Uterus (tissue), 4 donors: Measurements from ENCODE around the gene NAT10. TPM values are rescaled to one million over a fixed set of nuclear protein-coding genes. Genes with fewer than 3 reads are reported as not detected.
"Not testable (repeated sequence)": the region's sequence is repeated elsewhere in the genome, so short reads cannot be mapped to it uniquely, and the experiment has no call there.

ENCODE experiments used
- DNase-seq, 2 donors: peaks; one replicate each; pipeline ENCODE4 v3.0.0-alpha.2; 2019 to 2020
- H3K27ac ChIP-seq, 2 donors: fragments of 200-600 bp; sonication (generic); 1 replicate in 1 of 2; 2 replicates in 1 of 2; pipeline ENCODE4 v1.5.1; 2016 to 2018
- H3K27me3 ChIP-seq, 2 donors: fragments of 200-600 bp; sonication (generic); one replicate each; pipeline ENCODE4 v1.5.1; 2018 to 2019; ENCODE audit warnings: control low read depth in 1 of 2
- H3K36me3 ChIP-seq, 2 donors: fragments of 200-600 bp; sonication (generic); one replicate each; pipeline ENCODE4 v1.5.1; 2019; ENCODE audit warnings: control low read depth in 1 of 2
- H3K4me1 ChIP-seq, 2 donors: fragments of 200-600 bp; sonication (generic); one replicate each; pipeline ENCODE4 v1.5.1; 2018 to 2019; ENCODE audit warnings: control low read depth in 1 of 2
- H3K4me3 ChIP-seq, 2 donors: fragments of 200-600 bp; sonication (generic); 1 replicate in 1 of 2; 2 replicates in 1 of 2; pipeline ENCODE4 v1.5.1; 2018 to 2019; ENCODE audit warnings: mild to moderate bottlenecking in 1 of 2
- H3K9me3 ChIP-seq, 2 donors: fragments of 200-600 bp; sonication (generic); one replicate each; pipeline ENCODE4 v1.5.1; 2019; ENCODE audit warnings: control low read depth in 1 of 2
- POLR2A ChIP-seq, 2 donors: fragments of 450-650 bp; IDR thresholded peaks; one replicate each; pipeline ENCODE4 v1.6.1; 2016; ENCODE audit warnings: antibody characterized with exemption in 2 of 2, mild to moderate bottlenecking in 1 of 2, moderate library complexity in 1 of 2
- intact Hi-C: fragments of 100-400 bp; cut with DNase I; formaldehyde crosslinking; loops from one replicate; pipeline ENCODE4 v1.15.1; 2023; ENCODE audit warnings: low total_unique reads
- total RNA-seq, 4 donors: library from RNA; depleted of rRNA in 3 of 4; stranded (reverse); fragments of >200 nt in 3 of 4; gene quantifications; one replicate each; pipeline versions ENCODE4 v1.1.0 to v1.2.4, GENCODE V29; 2014 to 2023
- TF ChIP-seq, protein P1 (sequence below), 4 experiments: fragments of 200-600 bp in 2 of 4; fragments of 450-650 bp in 2 of 4; sonication (generic) in 2 of 4; IDR thresholded peaks; one replicate each; pipeline ENCODE4 v1.5.1; 2016 to 2019; ENCODE audit warnings: antibody characterized with exemption in 4 of 4, mild to moderate bottlenecking in 2 of 4, moderate library complexity in 1 of 4
- donor health status: DM: yes; HTN: yes; CAD: no.

The NAT10 gene
- total RNA-seq, 4 donors from 2014 or later: 18.5 to 54.0 (median 22.9) TPM

GRCh38 chr11:34086554-34087283 is 18.7 kb upstream of the NAT10 start:
- Histone ChIP-seq H3K4me3 (no peak overlapping the region), H3K36me3 (no peaks in the 10 kb centered on the region), H3K4me1 (no peaks in the 10 kb centered on the region), H3K27ac (no peak overlapping the region), H3K9me3 (no peaks in the 10 kb centered on the region), H3K27me3 (no peaks in the 10 kb centered on the region)
- intact Hi-C loops: no loop called here
- TF ChIP-seq, protein P1, sequence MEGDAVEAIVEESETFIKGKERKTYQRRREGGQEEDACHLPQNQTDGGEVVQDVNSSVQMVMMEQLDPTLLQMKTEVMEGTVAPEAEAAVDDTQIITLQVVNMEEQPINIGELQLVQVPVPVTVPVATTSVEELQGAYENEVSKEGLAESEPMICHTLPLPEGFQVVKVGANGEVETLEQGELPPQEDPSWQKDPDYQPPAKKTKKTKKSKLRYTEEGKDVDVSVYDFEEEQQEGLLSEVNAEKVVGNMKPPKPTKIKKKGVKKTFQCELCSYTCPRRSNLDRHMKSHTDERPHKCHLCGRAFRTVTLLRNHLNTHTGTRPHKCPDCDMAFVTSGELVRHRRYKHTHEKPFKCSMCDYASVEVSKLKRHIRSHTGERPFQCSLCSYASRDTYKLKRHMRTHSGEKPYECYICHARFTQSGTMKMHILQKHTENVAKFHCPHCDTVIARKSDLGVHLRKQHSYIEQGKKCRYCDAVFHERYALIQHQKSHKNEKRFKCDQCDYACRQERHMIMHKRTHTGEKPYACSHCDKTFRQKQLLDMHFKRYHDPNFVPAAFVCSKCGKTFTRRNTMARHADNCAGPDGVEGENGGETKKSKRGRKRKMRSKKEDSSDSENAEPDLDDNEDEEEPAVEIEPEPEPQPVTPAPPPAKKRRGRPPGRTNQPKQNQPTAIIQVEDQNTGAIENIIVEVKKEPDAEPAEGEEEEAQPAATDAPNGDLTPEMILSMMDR (IDR thresholded peaks at IDR 0.05): no peak
- no peak for TF ChIP-seq POLR2A (IDR thresholded peaks at IDR 0.05)
- no peak for DNase-seq

DNA sequence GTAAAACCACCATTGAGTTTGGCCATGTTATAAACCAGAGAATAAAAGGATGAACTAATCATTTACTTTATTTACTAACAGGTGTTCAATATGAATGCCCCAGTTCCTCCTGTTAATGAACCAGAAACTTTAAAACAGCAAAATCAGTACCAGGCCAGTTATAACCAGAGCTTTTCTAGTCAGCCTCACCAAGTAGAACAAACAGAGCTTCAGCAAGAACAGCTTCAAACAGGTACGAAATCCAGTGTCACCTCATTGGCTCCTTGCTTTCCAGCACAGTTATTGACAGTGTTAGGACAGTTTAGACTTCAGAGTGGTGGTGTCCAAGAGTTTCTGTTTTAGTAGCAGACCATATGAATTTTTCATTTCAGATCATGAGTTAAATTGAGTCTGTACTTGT is 13.6 kb upstream of the NAT10 start:
- no peak overlapping the region for H3K4me3 ChIP-seq
- H3K27me3 ChIP-seq: no peaks in the 10 kb centered on the region
- DNase-seq: no peak
- intact Hi-C loops: no loop called here
- no peaks in the 10 kb centered on the region for H3K9me3 ChIP-seq
- H3K27ac ChIP-seq: no peak overlapping the region
- H3K4me1 ChIP-seq: no peaks in the 10 kb centered on the region
- no peaks in the 10 kb centered on the region for H3K36me3 ChIP-seq
- TF ChIP-seq, protein P1 (IDR thresholded peaks at IDR 0.05): no peak
- no peak for TF ChIP-seq POLR2A (IDR thresholded peaks at IDR 0.05)

DNA sequence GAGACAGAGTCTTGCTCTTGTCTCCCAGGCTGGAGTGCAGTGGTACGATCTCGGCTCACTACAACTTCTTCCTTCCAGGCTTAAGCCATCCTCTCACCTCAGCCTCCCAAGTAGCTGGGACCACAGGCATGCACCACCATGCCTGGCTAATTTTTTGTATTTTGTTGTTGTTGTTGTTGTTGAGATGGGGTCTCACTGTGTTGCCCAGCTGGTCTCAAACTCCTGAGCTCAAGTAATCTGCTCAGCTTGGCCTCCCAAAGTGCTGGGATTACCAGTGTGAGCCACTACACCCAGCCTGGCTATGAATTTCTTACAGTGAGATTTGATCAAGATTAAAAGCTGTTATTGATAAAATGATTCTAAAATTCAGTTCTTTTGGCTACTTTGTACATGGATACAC is 10.5 kb upstream of the NAT10 start:
- intact Hi-C loops, H3K36me3 ChIP-seq, DNase-seq, H3K27me3 ChIP-seq, H3K9me3 ChIP-seq, H3K4me1 ChIP-seq, H3K4me3 ChIP-seq, H3K27ac ChIP-seq: not testable (repeated sequence)

- no peak for DNase-seq
- intact Hi-C loops: no loop called here
- no peaks in the 10 kb centered on the region for H3K4me1 ChIP-seq
- no peaks in the 10 kb centered on the region for H3K36me3 ChIP-seq
- no peaks in the 10 kb centered on the region for H3K9me3 ChIP-seq
- no peak overlapping the region for H3K27ac ChIP-seq
- no peaks in the 10 kb centered on the region for H3K27me3 ChIP-seq
- no peak for TF ChIP-seq POLR2A (IDR thresholded peaks at IDR 0.05)
- TF ChIP-seq, protein P1 (IDR thresholded peaks at IDR 0.05): no peak
- H3K4me3 ChIP-seq: no peak overlapping the region
Observed at GRCh38 chr11:34098813-34099212, 6.6 kb upstream of the NAT10 start.

DNA sequence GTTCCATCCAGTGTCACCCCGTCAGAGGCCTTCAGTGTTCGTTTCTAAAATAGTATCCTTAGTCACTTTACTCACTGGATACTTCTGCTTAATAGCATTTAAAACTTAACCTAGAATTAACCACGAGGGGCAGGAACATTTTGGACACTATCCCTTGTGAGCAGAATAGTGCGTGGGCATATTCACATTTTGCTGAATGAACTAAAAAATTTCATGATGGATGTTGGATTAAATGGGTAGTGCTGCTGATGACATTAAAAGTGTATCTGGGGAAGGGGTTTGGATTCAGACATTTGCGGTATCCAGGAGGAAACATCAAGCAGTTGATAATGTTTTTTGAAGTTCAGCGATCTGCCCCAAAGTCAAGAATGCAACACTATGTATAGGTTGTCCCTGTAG is 750 bp upstream of the NAT10 start:
- Histone ChIP-seq H3K36me3 (no peaks in the 10 kb centered on the region), H3K4me3 (peak overlapping the region; percentile 66 to 90), H3K27me3 (no peaks in the 10 kb centered on the region), H3K27ac (peak overlapping the region; percentile 92 to 97), H3K4me1 (peaks cover 4 to 5% of the 10 kb centered on the region in 2 donors), H3K9me3 (no peaks in the 10 kb centered on the region)
- TF ChIP-seq, protein P1 (IDR thresholded peaks at IDR 0.05): no peak
- no peak for TF ChIP-seq POLR2A (IDR thresholded peaks at IDR 0.05)
- intact Hi-C loops: loop anchor here (5.0 kb wide), 1 partner anchor 52 kb away; the partner anchor contains the start of gene CAPRIN1
- DNase-seq: no peak
